ENCODE data around the gene RPL27. TPM values are rescaled to one million over a fixed set of nuclear protein-coding genes. Genes with fewer than 3 reads are reported as not detected.
A peak's percentile ranks its signal among the peaks of the same experiment; 100 is the strongest.

The RPL27 gene
- total and polyA plus RNA-seq, 8 donors: 284 to 1,185 (median 555) TPM

- H3K4me3 ChIP-seq: peak overlapping the region; percentile 53 to 93 (median 84)
- peak overlapping the region; percentile 52 to 85 (median 64) for H3K27ac ChIP-seq
- peak; percentile 23 to 28 (median 26) for ATAC-seq
- intact Hi-C loops (cut with DNase I): no loop called here
- H3K27me3 ChIP-seq: no peaks in the 10 kb centered on the region
- H3K9me3 ChIP-seq: no peaks in the 10 kb centered on the region
- no peak for TF ChIP-seq CTCF (IDR thresholded peaks at IDR 0.05)
- 9 to 14% methylated on average over 27 to 35 of the region's 40 CpGs for WGBS, 2 donors
- no peak for FAIRE-seq
- H3K4me1 ChIP-seq: peaks cover 5 to 12% (median 7%) of the 10 kb centered on the region in 3 donors
- peak; percentile 48 to 82 (median 70) for DNase-seq
- H3K36me3 ChIP-seq: no peaks in the 10 kb centered on the region
Observed at GRCh38 chr17:43020789-43021740, 22.8 kb downstream of the RPL27 start.

- FAIRE-seq (no peak), DNase-seq (peak; percentile 75 to 92 (median 82))
- intact Hi-C loops (cut with DNase I): no loop called here
Observed at GRCh38 chr17:43021741-43022512, 23.7 kb downstream of the RPL27 start, which contains the start of gene VAT1. VAT1 (minus strand) TSS chr17:43022385; CDS start chr17:43022322, 63 bp downstream.

GRCh38 chr17:43024407-43025289, 26.4 kb downstream of the RPL27 start, which contains the start of gene RND2:
RND2 (plus strand) TSS chr17:43025231; CDS start chr17:43025348, 117 bp downstream.
- ATAC-seq (peak; percentile 62 to 82 (median 72)), FAIRE-seq (no peak), DNase-seq (peak; percentile 82 to 89 (median 86))
- 1% methylated on average over 50 to 61 of the region's 61 CpGs for WGBS, 2 donors
- Histone ChIP-seq H3K27ac (peak within 1 kb of the TSS; percentile 15 to 45 (median 34)), H3K9me3 (no peaks in the 10 kb centered on the region), H3K4me1 (peaks cover 5 to 8% (median 7%) of the 10 kb centered on the region in 3 donors), H3K4me3 (peak within 1 kb of the TSS; percentile 17 to 50 (median 38)), H3K27me3 (no peaks in the 10 kb centered on the region), H3K36me3 (no peaks in the 10 kb centered on the region)
- intact Hi-C loops (cut with DNase I): no loop called here
- peak; percentile 23 to 40 (median 32) for TF ChIP-seq CTCF (IDR thresholded peaks at IDR 0.05)

More at GRCh38 chr17:43021741-43022512, 23.7 kb downstream of the RPL27 start, which contains the start of gene VAT1:
- Histone ChIP-seq H3K4me3 (peak within 1 kb of the TSS; percentile 53 to 93 (median 84)), H3K27me3 (no peaks in the 10 kb centered on the region), H3K27ac (peak within 1 kb of the TSS; percentile 52 to 85 (median 64)), H3K36me3 (no peaks in the 10 kb centered on the region), H3K4me1 (peaks cover 5 to 12% (median 7%) of the 10 kb centered on the region in 3 donors), H3K9me3 (no peaks in the 10 kb centered on the region)
- ATAC-seq: peak; percentile 77 to 87 (median 79)
- no peak for TF ChIP-seq CTCF (IDR thresholded peaks at IDR 0.05)
- WGBS, 2 donors: 0 to 1% methylated on average over 66 to 80 of the region's 80 CpGs

- ATAC-seq (no peak), DNase-seq (peak in 1 of 6 donors; percentile 81), FAIRE-seq (no peak)
- intact Hi-C loops (cut with DNase I): no loop called here
- TF ChIP-seq CTCF (IDR thresholded peaks at IDR 0.05): no peak
- Histone ChIP-seq H3K9me3 (no peaks in the 10 kb centered on the region), H3K4me3 (peak overlapping the region in 2 of 4 donors; percentile 46 to 50), H3K36me3 (no peaks in the 10 kb centered on the region), H3K4me1 (peaks cover 5 to 8% (median 7%) of the 10 kb centered on the region in 3 donors), H3K27ac (no peak overlapping the region), H3K27me3 (no peaks in the 10 kb centered on the region)
- 6 to 8% methylated on average over 21 to 27 of the region's 27 CpGs for WGBS, 2 donors
Observed at GRCh38 chr17:43025290-43025657, 27.1 kb downstream of the RPL27 start.

Measured in pancreas (tissue), 10 donors.